HG03354 (cell line): ENCODE data around the gene TNNC1.

ENCODE experiments used
- ATAC-seq: cut with Tn5 transposase; IDR thresholded peaks from one replicate; pipeline ENCODE4 v1.9.1; 2021; ENCODE audit warnings: mild to moderate bottlenecking; ENCODE audit not compliant: unreplicated experiment, poor library complexity, severe bottlenecking

The TNNC1 gene

DNA sequence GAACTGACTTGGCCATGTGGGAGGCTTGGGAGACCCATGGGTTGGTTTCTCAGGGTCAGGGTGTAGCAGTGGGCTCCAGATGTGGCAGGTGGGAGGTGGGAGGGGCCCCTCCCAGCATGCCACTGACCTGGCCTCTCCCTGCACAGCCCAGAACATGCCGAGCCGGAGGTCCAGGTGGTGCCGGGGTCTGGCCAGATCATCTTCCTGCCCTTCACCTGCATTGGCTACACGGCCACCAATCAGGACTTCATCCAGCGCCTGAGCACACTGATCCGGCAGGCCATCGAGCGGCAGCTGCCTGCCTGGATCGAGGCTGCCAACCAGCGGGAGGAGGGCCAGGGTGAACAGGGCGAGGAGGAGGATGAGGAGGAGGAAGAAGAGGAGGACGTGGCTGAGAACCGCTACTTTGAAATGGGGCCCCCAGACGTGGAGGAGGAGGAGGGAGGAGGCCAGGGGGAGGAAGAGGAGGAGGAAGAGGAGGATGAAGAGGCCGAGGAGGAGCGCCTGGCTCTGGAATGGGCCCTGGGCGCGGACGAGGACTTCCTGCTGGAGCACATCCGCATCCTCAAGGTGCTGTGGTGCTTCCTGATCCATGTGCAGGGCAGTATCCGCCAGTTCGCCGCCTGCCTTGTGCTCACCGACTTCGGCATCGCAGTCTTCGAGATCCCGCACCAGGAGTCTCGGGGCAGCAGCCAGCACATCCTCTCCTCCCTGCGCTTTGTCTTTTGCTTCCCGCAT, 33.4 kb upstream of the TNNC1 start:
- no peak for ATAC-seq

DNA sequence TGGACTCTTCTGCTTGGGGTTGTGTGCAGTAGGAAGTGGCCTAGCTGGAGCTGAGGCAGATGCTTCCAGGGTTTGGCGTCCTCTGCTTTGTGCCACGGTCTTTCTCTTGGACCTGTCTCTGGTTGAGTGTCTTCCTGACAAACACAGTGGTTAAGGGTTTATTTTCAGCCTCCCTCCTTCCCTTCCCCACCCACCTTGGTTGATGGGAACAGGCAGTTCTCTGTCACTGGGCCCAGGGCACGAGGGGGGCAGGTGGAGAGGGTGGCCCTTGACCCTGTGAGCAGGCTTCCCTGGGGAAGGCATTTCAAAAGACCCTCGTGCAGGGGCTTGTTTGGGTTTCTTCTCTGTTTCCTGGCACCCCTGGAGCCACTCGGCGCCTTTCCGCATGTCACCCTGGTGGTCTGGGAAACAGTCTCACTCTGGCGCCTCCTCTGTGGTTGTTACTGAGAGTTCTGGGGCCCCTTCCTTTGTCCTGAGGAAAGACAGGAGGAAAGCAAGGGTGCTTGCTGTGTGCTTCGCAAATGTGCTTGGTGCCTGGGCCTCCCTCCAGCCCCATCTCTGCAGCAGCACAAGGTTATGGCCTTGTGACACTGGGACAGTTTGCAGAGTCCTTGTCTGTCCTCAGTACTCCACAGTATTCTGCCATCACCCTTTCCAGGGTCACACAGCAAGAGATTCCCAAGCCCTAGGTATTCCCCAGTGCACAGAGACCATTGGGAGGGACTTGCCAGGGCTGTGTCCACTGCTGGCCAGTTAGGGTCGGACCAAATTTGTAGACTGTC, 31.0 kb upstream of the TNNC1 start:
- no peak for ATAC-seq

DNA sequence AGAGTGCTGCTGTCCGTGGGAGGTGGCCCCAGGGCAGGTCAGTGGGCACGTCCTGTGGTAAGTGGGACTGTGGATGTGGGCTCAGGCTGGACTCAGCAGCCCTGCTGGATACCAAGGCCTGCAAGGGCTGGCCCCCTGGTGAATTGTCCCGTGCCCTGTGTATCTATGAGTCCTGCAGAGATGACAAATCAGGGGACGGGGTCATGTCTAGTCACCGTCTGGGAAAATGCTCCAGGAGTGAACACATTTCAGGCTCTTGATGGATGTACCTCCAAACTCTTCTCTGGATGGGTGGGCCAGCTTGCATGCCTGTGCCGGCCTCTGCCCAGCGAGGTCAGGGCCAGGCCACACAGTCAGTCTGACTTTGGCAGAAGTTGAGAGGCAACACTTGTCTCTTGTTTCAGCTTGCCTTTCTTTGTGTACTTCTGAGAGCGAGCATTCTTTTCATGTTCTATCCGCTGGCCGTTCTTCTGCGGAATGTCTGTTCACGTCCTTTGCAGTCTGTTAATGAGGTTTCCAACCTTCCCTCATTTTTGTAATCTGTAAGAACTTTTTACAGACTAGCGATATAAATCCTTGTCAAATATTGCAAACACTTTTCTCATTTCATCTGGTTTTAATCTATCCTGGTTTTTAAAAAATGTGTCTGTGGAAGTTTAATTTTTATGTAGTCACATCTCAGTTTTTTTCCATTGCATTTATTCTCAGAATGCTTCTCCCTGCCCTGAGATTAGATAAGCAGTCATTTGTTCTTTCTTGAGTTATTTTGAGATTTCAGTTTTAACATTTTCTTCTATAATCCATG, 29.9 kb upstream of the TNNC1 start:
- ATAC-seq: no peak

GRCh38 chr3:52483081-52483480, 29.2 kb upstream of the TNNC1 start:
- no peak for ATAC-seq

DNA sequence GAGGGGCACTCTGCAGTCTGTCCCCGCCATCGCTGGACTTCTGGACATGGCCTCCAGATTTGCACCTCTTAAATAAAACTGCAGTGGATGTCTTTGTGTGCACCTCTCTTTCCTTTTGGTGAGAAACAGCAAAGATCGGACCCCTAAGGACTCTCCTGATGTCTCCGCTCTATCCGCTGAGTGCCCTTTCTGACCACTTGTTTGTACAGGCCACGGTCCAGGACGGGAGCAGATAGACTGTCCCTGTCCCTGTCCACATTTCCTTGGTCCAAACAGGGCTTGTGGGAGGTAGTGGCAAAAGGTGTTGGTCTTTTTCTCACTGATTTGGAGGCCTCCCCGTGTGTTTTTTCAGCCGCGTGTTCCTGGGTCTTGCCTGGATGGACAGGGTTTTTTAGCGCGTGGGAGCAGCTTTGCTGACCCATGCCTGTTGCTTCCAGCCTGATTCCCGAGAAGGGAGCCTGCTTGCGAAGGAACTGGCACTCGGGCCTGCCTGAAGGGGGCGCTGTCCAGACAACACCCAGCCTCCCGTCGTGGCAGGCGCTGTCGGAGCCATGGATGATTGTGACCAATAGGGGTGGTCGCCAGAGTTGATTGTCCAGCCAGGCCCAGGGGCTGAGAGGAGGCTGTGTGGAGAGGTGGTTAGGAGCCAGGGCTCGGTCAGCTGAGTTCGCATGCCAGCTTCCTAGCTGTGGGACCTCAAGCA, 28.1 kb upstream of the TNNC1 start:
- no peak for ATAC-seq

DNA sequence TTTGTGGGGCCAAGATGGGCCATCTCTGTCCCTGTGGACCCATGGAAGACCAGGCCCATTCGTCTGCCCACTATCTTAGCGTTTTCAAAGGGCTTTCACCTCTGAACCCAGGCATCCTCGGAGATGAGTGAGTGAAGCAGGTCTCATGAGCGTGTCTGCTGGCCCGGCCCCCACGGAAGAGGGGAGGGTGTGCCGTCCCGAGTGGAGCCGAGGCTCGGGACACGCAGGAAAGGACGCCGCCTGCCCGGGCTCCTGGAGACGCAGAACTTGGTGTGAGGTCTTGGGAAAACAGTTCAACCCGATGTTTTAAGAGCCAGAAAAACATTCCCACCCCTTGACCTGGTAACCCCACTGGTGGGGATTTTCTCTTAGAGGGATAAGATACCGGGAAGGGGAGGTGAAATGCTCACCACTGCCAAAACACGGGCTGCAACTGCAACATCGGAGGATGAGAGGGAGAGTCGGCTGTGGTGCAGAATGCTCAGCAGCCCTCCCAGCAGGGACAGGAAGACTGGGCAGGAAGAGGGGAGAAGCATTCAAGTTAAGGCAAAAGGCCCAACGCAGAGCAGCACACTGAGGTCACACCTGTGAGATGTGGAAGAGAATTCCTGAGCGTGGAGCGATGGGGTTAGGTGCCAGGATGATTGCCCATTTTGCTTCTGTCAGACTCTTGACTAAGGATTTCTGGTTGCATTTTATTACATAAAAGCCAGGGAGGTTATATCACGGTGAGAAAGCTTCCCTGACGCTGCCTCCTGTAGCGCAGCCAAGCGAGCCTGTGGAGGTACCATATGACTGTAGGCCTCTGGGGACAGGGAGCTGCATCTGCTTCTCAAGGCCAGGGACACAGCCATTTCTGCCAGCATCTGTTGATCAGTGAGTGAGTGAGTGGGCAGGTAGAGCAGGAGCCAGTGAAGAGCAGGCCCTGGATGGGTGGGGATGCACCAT, 27.2 kb upstream of the TNNC1 start:
- ATAC-seq: no peak

- ATAC-seq: no peak
These were observed 26.2 kb upstream of the TNNC1 start for GRCh38 chr3:52479877-52480575.

- no peak for ATAC-seq
These were observed 25.4 kb upstream of the TNNC1 start for GRCh38 chr3:52479037-52479876.

GRCh38 chr3:52477796-52478095, 23.9 kb upstream of the TNNC1 start:
- ATAC-seq: no peak

DNA sequence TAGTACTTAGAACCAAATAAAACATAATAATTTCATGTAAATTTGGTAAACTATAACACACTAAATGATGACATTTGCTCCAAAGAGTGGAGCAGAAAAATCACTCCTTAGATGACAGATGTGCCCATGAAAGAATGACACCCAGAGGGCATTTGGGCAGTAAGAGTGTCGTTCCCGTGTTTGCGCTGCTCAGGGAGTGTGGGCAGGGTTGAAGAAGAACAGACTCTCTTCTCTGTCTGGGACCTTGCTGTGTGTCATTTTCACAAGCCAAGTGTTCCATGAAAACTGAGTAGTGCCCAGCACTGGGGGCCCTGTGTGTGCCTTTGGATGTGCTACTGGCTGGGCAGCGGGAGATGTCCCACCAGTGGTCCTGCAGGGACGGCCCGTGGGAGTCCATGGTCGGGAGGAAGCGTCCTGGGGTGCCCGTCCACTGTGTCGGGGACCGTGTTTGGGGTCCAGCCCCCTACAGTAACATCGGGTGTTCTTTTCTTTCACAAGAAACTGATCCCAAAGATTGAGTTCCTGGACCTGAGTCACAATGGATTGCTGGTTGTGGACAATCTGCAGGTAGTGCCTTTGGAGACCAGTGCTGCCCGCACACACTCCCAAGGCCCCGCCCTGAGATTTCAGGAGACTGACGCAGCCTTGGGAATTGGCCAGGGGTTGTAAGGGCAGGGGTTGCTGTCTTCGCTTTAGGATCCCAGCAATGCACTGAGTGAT, 23.4 kb upstream of the TNNC1 start:
- ATAC-seq: no peak

- ATAC-seq: no peak
These were observed 19.2 kb upstream of the TNNC1 start for GRCh38 chr3:52473026-52473425.

DNA sequence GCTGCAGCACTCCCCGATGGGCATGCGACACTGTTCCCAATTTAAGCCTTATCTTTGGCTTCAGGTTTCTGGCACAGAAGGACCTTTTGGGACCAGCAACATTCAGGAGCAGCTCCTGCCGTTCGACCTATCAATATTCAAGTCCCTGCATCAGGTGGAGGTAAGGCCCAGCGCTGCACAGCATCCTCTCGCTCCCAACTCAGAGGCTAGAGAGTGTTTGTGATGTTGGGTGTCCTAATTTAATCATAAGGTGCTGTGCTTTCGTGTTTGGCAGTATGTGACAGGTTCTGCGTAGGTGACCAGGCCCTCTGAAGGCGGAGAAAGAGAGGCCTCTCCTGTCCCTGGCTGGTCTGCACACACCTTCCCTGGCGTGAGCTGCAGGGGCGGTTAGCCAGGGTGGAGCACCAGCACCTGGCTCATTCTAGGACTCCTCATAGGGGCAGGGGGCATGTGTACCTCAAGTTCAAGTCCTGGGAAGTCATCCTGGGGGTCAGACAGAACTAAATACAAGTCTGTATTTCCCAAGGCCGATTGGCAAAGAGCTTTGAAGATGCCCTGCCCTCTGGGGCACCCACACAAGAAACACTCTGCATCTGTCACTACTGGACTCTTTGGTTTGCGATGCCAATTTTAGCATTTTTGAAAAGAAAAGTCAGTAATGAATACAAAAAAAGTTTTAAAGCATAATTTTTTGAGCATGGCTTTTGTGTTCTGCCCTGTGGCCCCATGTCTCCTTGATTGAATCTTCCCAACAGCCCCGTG, 18.6 kb upstream of the TNNC1 start:
- no peak for ATAC-seq

GRCh38 chr3:52471371-52472238, 17.8 kb upstream of the TNNC1 start:
- ATAC-seq: no peak

DNA sequence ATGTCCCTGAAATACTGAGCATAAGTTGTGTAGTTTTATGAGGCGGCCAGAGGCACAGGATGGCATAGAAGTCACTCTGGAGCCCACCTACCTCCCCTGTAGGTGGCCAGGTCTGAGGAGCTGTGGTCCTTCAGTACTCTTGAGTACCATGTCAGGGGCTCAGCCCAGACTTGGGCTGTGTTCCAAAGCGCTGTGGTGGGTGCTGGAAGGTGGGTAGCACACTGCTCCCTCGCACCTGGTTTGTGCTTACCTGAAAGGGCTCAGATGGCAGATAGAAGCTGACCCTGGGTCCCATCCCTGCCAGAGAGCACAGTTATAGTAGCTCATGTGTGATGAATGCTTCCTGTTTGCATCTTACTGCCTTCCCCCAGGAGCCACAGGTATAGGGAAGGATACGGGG, 17.1 kb upstream of the TNNC1 start:
- no peak for ATAC-seq

DNA sequence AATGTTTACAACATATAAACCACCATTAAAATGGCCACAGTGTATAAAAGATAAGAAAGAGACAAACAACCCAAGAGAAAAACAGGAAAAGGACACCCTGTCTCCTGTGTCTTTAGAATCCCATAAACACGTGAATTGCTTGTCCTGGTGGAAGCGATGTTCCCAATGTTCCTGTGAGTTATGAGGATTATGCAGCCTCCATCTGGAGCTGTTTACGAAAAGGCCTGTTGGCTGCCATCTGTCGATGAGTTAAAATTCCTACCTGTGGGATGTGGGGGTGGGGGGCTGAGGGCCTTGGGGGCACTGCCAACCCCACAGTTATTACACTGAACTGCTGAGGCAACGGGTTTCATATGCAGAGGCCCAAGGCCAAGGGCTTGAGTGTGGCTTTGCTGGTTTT, 15.2 kb upstream of the TNNC1 start:
- ATAC-seq: no peak
